GM23248 (cell line): Measurements from ENCODE around the gene AMACR. TPM values are rescaled to one million over a fixed set of nuclear protein-coding genes. Genes with fewer than 3 reads are reported as not detected.
"Not testable (repeated sequence)": the region's sequence is repeated elsewhere in the genome, so short reads cannot be mapped to it uniquely, and the experiment has no call there.

Experiments used
- DNase-seq: peaks from one replicate; pipeline ENCODE4 v3.0.0-alpha.2; 2015
- H2AFZ ChIP-seq: fragments of 200-600 bp; sonication (generic); 2 replicates; pipeline ENCODE4 v1.6.1; 2016; ENCODE audit warnings: antibody characterized with exemption
- H3F3A ChIP-seq: fragments of 200-600 bp; sonication (generic); 2 replicates; pipeline ENCODE4 v1.6.1; 2016; ENCODE audit warnings: mild to moderate bottlenecking, antibody characterized with exemption, mixed run types; ENCODE audit not compliant: insufficient read depth
- H3K27ac ChIP-seq: fragments of 200-600 bp; sonication (generic); 2 replicates; pipeline ENCODE4 v1.5.1; 2016; ENCODE audit warnings: mild to moderate bottlenecking
- H3K27me3 ChIP-seq: fragments of 200-600 bp; sonication (generic); replicated peaks from 2 replicates; pipeline ENCODE4 v1.6.1; 2016; ENCODE audit warnings: mild to moderate bottlenecking; ENCODE audit not compliant: insufficient read depth
- H3K36me3 ChIP-seq: fragments of 200-600 bp; sonication (generic); 2 replicates; pipeline ENCODE4 v1.6.1; 2016; ENCODE audit warnings: low read depth, mild to moderate bottlenecking
- H3K4me1 ChIP-seq: fragments of 200-600 bp; sonication (generic); 2 replicates; pipeline ENCODE4 v1.6.1; 2016; ENCODE audit warnings: mild to moderate bottlenecking; ENCODE audit not compliant: insufficient read depth
- H3K4me2 ChIP-seq: fragments of 200-600 bp; sonication (generic); one replicate; pipeline ENCODE4 v1.6.1; 2016; ENCODE audit warnings: mild to moderate bottlenecking; ENCODE audit not compliant: unreplicated experiment
- H3K4me3 ChIP-seq: fragments of 200-600 bp; sonication (generic); 2 replicates; pipeline ENCODE4 v1.5.1; 2016; ENCODE audit warnings: mild to moderate bottlenecking
- H3K79me2 ChIP-seq: fragments of 200-600 bp; sonication (generic); 2 replicates; pipeline ENCODE4 v1.6.1; 2016; ENCODE audit warnings: mild to moderate bottlenecking; ENCODE audit not compliant: insufficient read depth
- H3K9ac ChIP-seq: fragments of 200-600 bp; sonication (generic); 2 replicates; pipeline ENCODE4 v1.6.1; 2016; ENCODE audit warnings: mild to moderate bottlenecking
- H3K9me2 ChIP-seq: fragments of 200-600 bp; sonication (generic); 2 replicates; pipeline ENCODE4 v1.6.1; 2016; ENCODE audit warnings: mixed run types, mild to moderate bottlenecking, moderate library complexity; ENCODE audit not compliant: insufficient read depth
- H3K9me3 ChIP-seq: fragments of 200-600 bp; sonication (generic); one replicate; pipeline ENCODE4 v1.6.1; 2017; ENCODE audit warnings: low read depth
- H4K20me1 ChIP-seq: fragments of 200-600 bp; sonication (generic); 2 replicates; pipeline ENCODE4 v1.6.0; 2016; ENCODE audit not compliant: insufficient read depth
- EZH2 ChIP-seq: fragments of 200-600 bp; sonication (generic); IDR thresholded peaks from 2 replicates; pipeline ENCODE4 v1.6.1; 2018; ENCODE audit warnings: antibody characterized with exemption, mild to moderate bottlenecking; ENCODE audit not compliant: insufficient read depth, poor library complexity, severe bottlenecking
- EZH2phosphoT487 ChIP-seq: fragments of 200-600 bp; sonication (generic); IDR thresholded peaks from 2 replicates; pipeline ENCODE4 v1.6.1; 2018; ENCODE audit warnings: antibody characterized with exemption, moderate library complexity, mild to moderate bottlenecking, low read depth; ENCODE audit not compliant: insufficient read depth
- WGBS, 2 experiments: methylation state at CpG; one replicate each; pipeline ENCODE4 v1.1.6; 2015 to 2017; ENCODE audit warnings: low lambda C conversion rate in 2 of 2, low coverage in 1 of 2; ENCODE audit errors: missing lambda C conversion rate in 2 of 2; 5-methylcytosine and 5-hydroxymethylcytosine counted together
- in situ Hi-C: fragments of 300-500 bp; cut with MboI; formaldehyde crosslinking; loops from 2 replicates; pipeline ENCODE4 v1.15.0; 2020
- polyA plus RNA-seq: library from polyadenylated mRNA; unstranded; fragments of >200 nt; fragmentation: Nextera tagmentation; extraction: Ambion mirVana; gene quantifications from 2 replicates; pipeline ENCODE4 v1.2.1, GENCODE V29; 2016
- total RNA-seq: library from RNA; depleted of rRNA; stranded (reverse); fragments of >200 nt; shearing (Covaris generic); gene quantifications from 2 replicates; pipeline ENCODE4 v1.2.3, GENCODE V29; 2014

The AMACR gene
- total and polyA plus RNA-seq, 2 experiments from 2014 or later = 22.5 to 22.6 TPM

DNA sequence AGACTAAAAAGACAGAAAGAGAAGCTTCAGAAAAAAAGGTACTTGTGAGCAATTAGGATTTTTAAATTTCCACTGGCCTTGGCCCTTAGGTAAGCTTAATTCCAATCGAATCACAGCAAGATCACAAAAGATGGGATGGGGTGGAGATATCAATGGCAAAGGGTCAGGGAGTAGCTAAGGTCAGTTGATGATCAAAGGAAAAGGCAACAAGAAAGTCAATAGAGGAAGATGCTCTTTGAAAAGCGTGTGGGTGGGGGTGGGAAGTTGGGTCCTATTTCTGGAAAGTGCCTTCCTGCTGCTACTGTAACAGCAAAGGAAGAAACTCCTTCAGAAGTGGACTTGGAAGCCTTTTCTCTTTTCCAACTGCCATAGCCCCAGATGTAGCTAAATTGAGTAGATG is 27.9 kb upstream of the AMACR start:
- Histone ChIP-seq H3K9me2 (no peaks in the 10 kb centered on the region), H3F3A (no peaks in the 10 kb centered on the region), H2AFZ (no peak overlapping the region), H3K36me3 (no peaks in the 10 kb centered on the region), H3K4me3 (no peak overlapping the region), H3K9ac (no peak overlapping the region), H3K9me3 (no peaks in the 10 kb centered on the region), H3K79me2 (no peaks in the 10 kb centered on the region), H3K4me1 (0 out of 2 replicates have a peak, but pooled peaks cover 6% of the 10 kb centered on the region), H3K27me3 (no peaks in the 10 kb centered on the region), H3K27ac (no peak overlapping the region), H3K4me2 (no peak overlapping the region), H4K20me1 (no peaks in the 10 kb centered on the region)
- TF ChIP-seq EZH2phosphoT487 (no peak), EZH2 (no peak)
- in situ Hi-C loops = no loop called here
- WGBS, 2 experiments = 76 to 83% methylated on average over 2 of the region's 2 CpGs
- DNase-seq = no peak

DNA sequence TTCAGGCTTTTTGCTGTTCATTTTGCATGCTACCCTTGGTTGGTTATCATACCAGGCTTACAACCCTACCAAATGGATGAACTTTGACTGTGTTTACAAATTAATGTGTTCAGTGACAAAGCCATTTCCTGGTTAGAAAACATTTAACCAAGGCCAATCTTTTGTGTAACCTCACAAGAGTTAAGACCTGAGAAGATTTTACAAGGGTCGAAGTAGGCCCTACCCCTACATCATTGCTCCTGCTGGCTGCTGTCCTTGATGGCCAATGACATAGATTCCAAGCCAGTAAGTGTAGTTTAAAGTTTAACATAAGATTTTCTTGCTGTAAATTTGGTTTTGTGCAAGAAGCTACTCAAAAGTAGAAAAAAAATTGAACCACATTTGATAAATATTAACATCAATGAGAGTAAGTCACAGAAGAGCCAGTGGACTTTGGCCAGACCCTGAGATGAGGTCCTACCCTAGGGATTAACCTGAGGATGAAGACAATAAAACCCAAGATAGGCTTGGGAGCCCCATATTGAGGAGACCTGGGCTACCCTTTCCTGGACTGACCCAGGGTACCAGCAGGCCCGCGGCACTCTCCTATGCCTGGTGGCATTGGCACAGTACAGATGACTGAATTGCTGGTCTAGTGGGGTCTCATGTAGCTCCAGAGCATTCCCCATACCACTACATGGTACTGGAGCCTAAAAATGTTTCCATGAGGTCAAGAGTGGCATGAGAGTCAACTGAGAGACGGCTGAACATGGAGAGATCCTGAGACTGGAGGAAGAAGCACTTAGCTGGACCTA is 26.9 kb upstream of the AMACR start:
- WGBS, 2 experiments = 90 to 97% methylated on average over 4 of the region's 4 CpGs
- Histone ChIP-seq H3K9me2 (no peaks in the 10 kb centered on the region), H3K27ac (no peak overlapping the region), H3F3A (no peaks in the 10 kb centered on the region), H3K27me3 (no peaks in the 10 kb centered on the region), H4K20me1 (no peaks in the 10 kb centered on the region), H2AFZ (no peak overlapping the region), H3K9ac (no peak overlapping the region), H3K4me1 (0 out of 2 replicates have a peak, but pooled peaks cover 5% of the 10 kb centered on the region), H3K79me2 (no peaks in the 10 kb centered on the region), H3K36me3 (no peaks in the 10 kb centered on the region), H3K4me3 (no peak overlapping the region), H3K9me3 (no peaks in the 10 kb centered on the region), H3K4me2 (no peak overlapping the region)
- DNase-seq = no peak
- in situ Hi-C loops = no loop called here
- TF ChIP-seq EZH2 (no peak), EZH2phosphoT487 (no peak)

DNA sequence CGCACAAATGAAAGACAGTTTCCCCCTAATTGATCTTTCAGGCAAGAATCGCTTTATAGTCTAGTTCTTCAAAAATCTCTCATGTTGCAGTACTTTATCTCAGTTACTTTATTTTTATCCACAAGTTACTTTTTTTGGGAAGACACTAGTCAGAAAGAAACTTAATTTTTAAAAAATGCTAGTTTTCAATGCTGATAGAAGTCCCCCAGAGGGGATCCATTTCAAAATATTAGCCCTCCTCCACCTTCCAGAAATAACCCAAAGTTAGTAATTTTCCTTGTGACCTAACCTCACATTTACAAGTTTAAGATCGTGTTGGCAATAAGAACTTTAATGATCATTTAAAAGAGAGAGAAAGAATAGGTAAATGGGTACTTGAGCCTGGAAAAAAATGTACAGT is 24.1 kb upstream of the AMACR start:
- no peaks in the 10 kb centered on the region for H3K79me2 ChIP-seq
- no peaks in the 10 kb centered on the region for H3K36me3 ChIP-seq
- no peak overlapping the region for H3K4me3 ChIP-seq
- no peaks in the 10 kb centered on the region for H3K27me3 ChIP-seq
- no peak overlapping the region for H3K27ac ChIP-seq
- H3K9me2 ChIP-seq = no peaks in the 10 kb centered on the region
- no peak for TF ChIP-seq EZH2phosphoT487
- TF ChIP-seq EZH2 = no peak
- H3K4me1 ChIP-seq = no peaks in the 10 kb centered on the region
- H3K9ac ChIP-seq = no peak overlapping the region
- H3K9me3 ChIP-seq = no peaks in the 10 kb centered on the region
- H3K4me2 ChIP-seq = no peak overlapping the region
- no peaks in the 10 kb centered on the region for H4K20me1 ChIP-seq
- no peaks in the 10 kb centered on the region for H3F3A ChIP-seq
- WGBS, 2 experiments = 90 to 93% methylated on average over 3 of the region's 3 CpGs
- no peak overlapping the region for H2AFZ ChIP-seq
- DNase-seq = no peak
- in situ Hi-C loops = no loop called here

DNA sequence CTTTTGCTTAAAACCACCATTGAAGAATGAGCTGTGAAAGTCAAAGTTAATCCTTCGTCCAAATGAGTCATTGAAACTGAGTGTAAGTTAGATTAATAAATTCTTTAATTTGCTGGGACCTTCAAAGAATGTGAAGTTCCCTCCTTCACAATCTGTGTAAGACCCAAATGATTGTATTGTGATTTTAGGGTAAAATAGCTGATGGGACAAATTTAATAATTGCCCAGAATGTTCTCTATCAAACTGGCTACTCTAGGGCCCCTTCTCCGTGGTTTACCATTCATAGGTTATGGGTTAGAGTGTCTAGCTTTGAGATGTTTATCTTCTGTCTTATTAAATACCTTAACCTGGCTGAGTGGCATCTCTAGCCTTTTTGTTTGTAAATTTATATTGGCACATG is 23.3 kb upstream of the AMACR start:
- no peak overlapping the region for H3K27ac ChIP-seq
- H3F3A ChIP-seq = no peaks in the 10 kb centered on the region
- H3K9ac ChIP-seq = no peak overlapping the region
- H3K9me2 ChIP-seq = no peaks in the 10 kb centered on the region
- WGBS, 2 experiments = 55 to 57% methylated on average over 2 of the region's 2 CpGs
- no peaks in the 10 kb centered on the region for H4K20me1 ChIP-seq
- H2AFZ ChIP-seq = no peak overlapping the region
- no peaks in the 10 kb centered on the region for H3K9me3 ChIP-seq
- no peaks in the 10 kb centered on the region for H3K79me2 ChIP-seq
- H3K4me1 ChIP-seq = no peaks in the 10 kb centered on the region
- no peak for DNase-seq
- in situ Hi-C loops = no loop called here
- H3K4me3 ChIP-seq = no peak overlapping the region
- H3K36me3 ChIP-seq = no peaks in the 10 kb centered on the region
- TF ChIP-seq EZH2 (no peak), EZH2phosphoT487 (no peak)
- no peak overlapping the region for H3K4me2 ChIP-seq
- H3K27me3 ChIP-seq = no peaks in the 10 kb centered on the region

DNA sequence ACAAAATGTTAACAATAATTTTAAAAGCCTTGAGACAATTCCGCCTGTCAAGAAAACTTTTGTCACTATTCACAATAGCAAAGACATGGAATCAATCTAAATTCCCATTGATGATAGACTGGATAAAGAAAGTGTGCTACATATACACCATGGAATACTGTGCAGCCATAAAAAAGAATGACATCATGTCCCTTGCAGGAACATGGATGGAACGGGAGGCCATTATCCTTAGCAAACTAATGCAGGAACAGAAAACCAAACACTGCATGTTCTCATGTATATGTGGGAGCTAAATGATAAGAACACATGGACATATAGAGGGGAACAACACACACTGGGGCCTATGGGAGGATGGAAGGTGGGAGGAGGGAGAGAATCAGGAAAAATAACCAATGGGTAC is 22.7 kb upstream of the AMACR start:
- H2AFZ ChIP-seq, H3K4me1 ChIP-seq, H3K27me3 ChIP-seq, H3K4me2 ChIP-seq, H3K4me3 ChIP-seq, H3K36me3 ChIP-seq, H3K9me2 ChIP-seq, H3F3A ChIP-seq, H4K20me1 ChIP-seq, H3K9ac ChIP-seq, H3K9me3 ChIP-seq, H3K27ac ChIP-seq, DNase-seq, in situ Hi-C loops, H3K79me2 ChIP-seq: not testable (repeated sequence)
- 86 to 93% methylated on average over 2 of the region's 2 CpGs for WGBS, 2 experiments
